Nephron progenitor cell (in vitro differentiated cells): ENCODE results near the gene GAMT.

Experiments
- DNase-seq: peaks from one replicate; pipeline ENCODE4 v3.0.0; 2021
- H3K27ac Mint-ChIP-seq: 2 replicates; pipeline ENCODE4 v1.8.0; 2021; ENCODE audit warnings: mild to moderate bottlenecking, moderate library complexity, mixed read lengths
- H3K27me3 Mint-ChIP-seq: 2 replicates; pipeline ENCODE4 v1.8.0; 2021; ENCODE audit warnings: mild to moderate bottlenecking, low read depth, mixed read lengths; ENCODE audit not compliant: poor library complexity
- H3K36me3 Mint-ChIP-seq: 2 replicates; pipeline ENCODE4 v1.8.0; 2021; ENCODE audit warnings: low read depth, mixed read lengths
- H3K4me1 Mint-ChIP-seq: 2 replicates; pipeline ENCODE4 v1.8.0; 2021; ENCODE audit warnings: mixed read lengths
- H3K4me3 Mint-ChIP-seq: 2 replicates; pipeline ENCODE4 v1.8.0; 2021; ENCODE audit warnings: mild to moderate bottlenecking, moderate library complexity, mixed read lengths
- H3K9me3 Mint-ChIP-seq: 2 replicates; pipeline ENCODE4 v1.8.0; 2021; ENCODE audit warnings: mild to moderate bottlenecking, moderate library complexity, mixed read lengths
- CTCF ChIP-seq: fragments of 200-600 bp; sonication (generic); IDR thresholded peaks from 2 replicates; pipeline ENCODE4 v1.5.0; 2021; ENCODE audit warnings: antibody characterized with exemption

Gene GAMT

GRCh38 chr19:1425102-1425837, 23.9 kb upstream of the GAMT start:
- H3K4me3 Mint-ChIP-seq, result peak overlapping the region; percentile 71
- H3K4me1 Mint-ChIP-seq, result peaks cover 69% of the 10 kb centered on the region
- peak overlapping the region; percentile 92 for H3K27ac Mint-ChIP-seq
- no peaks in the 10 kb centered on the region for H3K9me3 Mint-ChIP-seq
- DNase-seq, result no peak
- H3K36me3 Mint-ChIP-seq, result peaks cover 26% of the 10 kb centered on the region
- no peak for TF ChIP-seq CTCF
- no peaks in the 10 kb centered on the region for H3K27me3 Mint-ChIP-seq

- peaks cover 68% of the 10 kb centered on the region for H3K4me1 Mint-ChIP-seq
- no peak for TF ChIP-seq CTCF
- peak overlapping the region; percentile 67 for H3K4me3 Mint-ChIP-seq
- H3K27me3 Mint-ChIP-seq, result no peaks in the 10 kb centered on the region
- peak overlapping the region; percentile 92 for H3K27ac Mint-ChIP-seq
- peaks cover 31% of the 10 kb centered on the region for H3K36me3 Mint-ChIP-seq
- DNase-seq, result peak; percentile 59
- no peaks in the 10 kb centered on the region for H3K9me3 Mint-ChIP-seq
These were observed 23.0 kb upstream of the GAMT start for GRCh38 chr19:1424192-1424955.

- Mint-ChIP-seq H3K4me1 (peaks cover 71% of the 10 kb centered on the region), H3K27ac (peak overlapping the region; percentile 92), H3K4me3 (peak overlapping the region; percentile 63), H3K27me3 (no peaks in the 10 kb centered on the region), H3K36me3 (peaks cover 34% of the 10 kb centered on the region), H3K9me3 (no peaks in the 10 kb centered on the region)
- no peak for TF ChIP-seq CTCF
- no peak for DNase-seq
These were observed 22.3 kb upstream of the GAMT start for GRCh38 chr19:1423436-1424191.

GRCh38 chr19:1422943-1423342, 21.6 kb upstream of the GAMT start:
- DNase-seq, result no peak
- no peaks in the 10 kb centered on the region for H3K9me3 Mint-ChIP-seq
- peaks cover 76% of the 10 kb centered on the region for H3K4me1 Mint-ChIP-seq
- TF ChIP-seq CTCF, result no peak
- peak overlapping the region; percentile 97 for H3K27ac Mint-ChIP-seq
- peaks cover 31% of the 10 kb centered on the region for H3K36me3 Mint-ChIP-seq
- H3K27me3 Mint-ChIP-seq, result no peaks in the 10 kb centered on the region
- H3K4me3 Mint-ChIP-seq, result peak overlapping the region; percentile 63

- peak overlapping the region; percentile 97 for H3K27ac Mint-ChIP-seq
- H3K27me3 Mint-ChIP-seq, result no peaks in the 10 kb centered on the region
- no peaks in the 10 kb centered on the region for H3K9me3 Mint-ChIP-seq
- no peak for TF ChIP-seq CTCF
- peak overlapping the region; percentile 60 for H3K4me3 Mint-ChIP-seq
- peaks cover 82% of the 10 kb centered on the region for H3K4me1 Mint-ChIP-seq
- peaks cover 33% of the 10 kb centered on the region for H3K36me3 Mint-ChIP-seq
- no peak for DNase-seq
These were observed 21.0 kb upstream of the GAMT start for GRCh38 chr19:1422360-1422759.
